Muscle of back (tissue), 11 donors: Measurements from ENCODE around the gene C7orf33. TPM values are rescaled to one million over a fixed set of nuclear protein-coding genes. Genes with fewer than 3 reads are reported as not detected.

Experiments
- DNase-seq, 3 donors: peaks; one replicate each; pipeline versions ENCODE4 v3.0.0 to v3.0.0-alpha.2; 2013
- polyA plus RNA-seq, 10 donors: library from polyadenylated mRNA; unstranded; fragments of 120-200 nt; gene quantifications; one replicate each; pipeline ENCODE4 v1.2.1, GENCODE V29; 2013; ENCODE audit not compliant: insufficient read length in 10 of 10

The C7orf33 gene
- polyA plus RNA-seq, 10 donors: 0.11 to 2.6 (median 0.64) TPM

GRCh38 chr7:148626828-148627227 is 36.3 kb downstream of the C7orf33 start:
- DNase-seq: no peak

- no peak for DNase-seq
Measured at GRCh38 chr7:148628011-148628410, 37.4 kb downstream of the C7orf33 start.

GRCh38 chr7:148630078-148630477 is 39.5 kb downstream of the C7orf33 start:
- no peak for DNase-seq

DNA sequence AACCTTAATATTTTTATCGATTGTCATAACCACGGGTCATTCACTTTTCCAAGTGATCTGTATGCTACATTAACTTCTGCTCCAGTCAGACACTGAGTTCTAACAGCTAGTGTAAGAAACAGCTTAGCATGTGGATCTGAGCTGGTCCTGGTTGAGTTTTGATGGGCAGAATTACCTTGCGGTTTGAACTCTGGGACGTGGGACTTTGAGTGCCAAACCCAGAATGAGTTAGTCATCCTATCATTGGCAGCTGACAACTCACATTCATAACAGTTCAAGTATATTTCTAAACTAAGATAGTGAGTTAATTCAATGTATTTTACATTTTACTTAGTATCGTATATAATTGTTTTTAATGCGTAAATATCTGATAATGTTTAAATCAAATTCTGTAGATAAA is 43.2 kb downstream of the C7orf33 start:
- DNase-seq: no peak

DNA sequence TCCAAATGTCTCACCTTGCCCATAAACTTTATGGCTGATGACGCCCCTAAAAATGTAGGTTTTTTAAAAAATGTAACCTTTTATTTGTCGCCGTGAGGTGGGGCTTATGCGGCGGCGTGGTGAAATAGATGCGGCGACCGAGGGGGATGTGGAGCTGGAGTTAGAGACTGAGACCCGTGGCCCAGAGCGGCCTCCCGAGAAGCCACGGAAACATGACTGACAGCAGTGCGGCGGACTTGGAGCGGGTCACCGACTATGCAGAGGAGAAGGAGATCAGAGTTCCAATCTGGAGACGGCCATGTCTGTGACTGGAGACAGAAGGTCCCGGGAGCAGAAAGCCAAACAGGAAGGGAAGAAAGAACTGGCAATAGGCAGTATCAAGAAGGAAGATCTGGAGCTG is 46.5 kb downstream of the C7orf33 start:
- DNase-seq: no peak

DNA sequence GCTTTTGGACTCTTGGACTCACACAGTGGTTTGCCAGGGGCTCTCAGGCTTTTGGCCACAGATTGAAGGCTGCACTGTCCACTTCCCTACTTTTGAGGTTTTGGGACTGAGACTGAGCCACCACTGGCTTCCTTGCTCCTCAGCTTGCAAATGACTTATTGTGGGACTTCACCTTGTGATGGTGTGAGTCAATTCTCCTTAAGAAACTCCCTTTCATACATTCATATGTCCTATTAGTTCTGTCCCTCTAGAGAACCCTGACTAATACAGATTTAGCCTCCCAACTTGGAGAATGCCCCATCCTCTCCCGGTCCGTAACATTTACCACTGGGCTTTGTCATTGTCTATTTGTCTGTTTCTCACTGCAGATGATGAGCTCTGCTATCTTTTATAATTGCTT is 55.3 kb downstream of the C7orf33 start:
- DNase-seq: no peak

GRCh38 chr7:148650232-148650858 is 59.8 kb downstream of the C7orf33 start:
- peak in 1 of 3 donors; percentile 26 for DNase-seq

- no peak for DNase-seq
Measured at GRCh38 chr7:148652773-148653172, 62.2 kb downstream of the C7orf33 start.

GRCh38 chr7:148657929-148658328 is 67.4 kb downstream of the C7orf33 start:
- DNase-seq: no peak

DNA sequence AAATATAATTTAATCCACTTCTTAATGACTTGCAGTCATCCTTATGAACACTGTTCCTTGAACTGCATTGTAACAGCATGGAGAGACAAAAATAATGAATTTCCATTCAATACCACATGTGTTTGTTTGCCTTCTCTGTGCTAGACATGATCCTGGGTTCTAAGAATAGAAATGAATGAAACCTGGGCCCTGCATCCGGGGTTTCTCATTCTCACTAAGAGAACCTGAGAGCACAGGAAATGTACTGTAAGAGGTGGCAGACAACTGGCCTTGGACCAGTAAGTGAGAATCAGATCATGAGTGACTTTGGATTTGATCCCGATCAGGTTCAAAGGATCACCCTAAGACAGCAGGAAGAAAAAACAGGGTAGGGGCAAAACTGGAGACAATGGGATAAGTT is 70.9 kb downstream of the C7orf33 start:
- no peak for DNase-seq

- no peak for DNase-seq
Measured at GRCh38 chr7:148662646-148663045, 72.1 kb downstream of the C7orf33 start.

DNA sequence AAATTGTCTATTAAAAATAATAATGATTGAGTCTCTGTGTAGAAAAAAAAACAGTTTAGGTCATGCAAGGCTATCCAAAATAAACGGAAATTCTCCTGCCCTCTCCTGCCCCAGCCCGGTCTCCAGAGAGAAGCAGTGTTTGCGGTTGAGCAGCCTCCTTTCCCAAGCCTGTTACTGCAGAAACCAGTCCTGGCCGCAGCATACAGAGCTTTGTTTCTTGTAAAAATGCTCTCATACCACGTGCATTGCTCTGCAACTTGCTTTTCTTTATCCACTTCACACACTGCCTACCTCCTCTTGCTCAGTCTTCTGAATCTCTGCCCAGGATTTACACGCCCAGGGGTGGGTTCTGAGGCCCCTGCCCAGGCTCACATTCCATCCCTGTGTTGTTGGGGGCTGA is 73.8 kb downstream of the C7orf33 start:
- peak in 2 of 3 donors; percentile 9 to 26 for DNase-seq

DNA sequence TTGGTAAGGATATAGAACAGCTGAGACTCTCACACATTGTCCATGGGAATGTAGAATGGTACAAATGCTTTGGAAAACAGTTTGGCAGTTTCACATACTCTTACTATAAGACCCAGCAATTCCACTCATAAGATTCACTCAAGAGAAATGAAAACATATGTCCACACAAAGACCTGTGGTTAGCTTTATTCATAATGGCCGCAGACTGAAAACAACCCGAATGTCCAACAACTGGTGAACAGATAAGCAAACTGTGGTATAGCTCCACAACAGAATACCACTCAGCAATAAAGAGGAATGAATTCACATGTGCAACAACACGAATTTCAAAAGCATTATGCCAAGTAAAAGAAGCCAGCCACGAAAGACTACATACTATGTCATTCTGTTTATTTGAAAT is 74.7 kb downstream of the C7orf33 start:
- no peak for DNase-seq

Other genes with a start within 250 kb of the C7orf33 start
- 10 to 100 TPM; 44.2 to 60.7 (median 50.4) TPM for gene CUL1, start 108.1 kb downstream of the C7orf33 start, polyA plus RNA-seq